ENCODE results near the gene ZNF398. TPM values are rescaled to one million over a fixed set of nuclear protein-coding genes. Genes with fewer than 3 reads are reported as not detected.
A peak's percentile ranks its signal among the peaks of the same experiment; 100 is the strongest.

Gene ZNF398
- 10 to 100 TPM; 13.7 to 37.0 (median 28.1) TPM for total RNA-seq

- WGBS, 2 donors (ENCODE audit: low coverage in 1 of 2), result 0 to 1% methylated on average over 2 to 24 of the region's 79 CpGs
- DNase-seq, result peak; percentile 79
- peak within 1 kb of the TSS; percentile 63 to 94 (median 74) for H3K4me3 ChIP-seq
- H3K9me3 ChIP-seq, result no peaks in the 10 kb centered on the region
- TF ChIP-seq CTCF (IDR thresholded peaks at IDR 0.05) (peak; percentile 58 to 81 (median 66)), POLR2AphosphoS5 (IDR thresholded peaks at IDR 0.05) (peak in 2 of 3 donors; percentile 57), EP300 (IDR thresholded peaks at IDR 0.05; ENCODE audit: low read depth) (no peak), POLR2A (IDR thresholded peaks at IDR 0.05) (peak; percentile 11)
- H3K36me3 ChIP-seq, result no peaks in the 10 kb centered on the region
- intact Hi-C loops (cut with DNase I; ENCODE audit: low total_unique reads), result loop anchor here (2.0 kb wide), 1 partner anchor 20 kb away; the partner anchor contains the start of gene ZNF425
- H3K4me1 ChIP-seq, result peaks cover 0 to 23% (median 4%) of the 10 kb centered on the region in 4 donors
- in situ Hi-C loops (cut with MboI; ENCODE audit: low pct_ligation_motif_present in 1 of 4, low pct_unique_long_range_greater_than_20kb in 1 of 4, low sequenced_read_pairs in 3 of 4), result no loop called here
- no peaks in the 10 kb centered on the region for H3K27me3 ChIP-seq
- H3K27ac ChIP-seq, result peak within 1 kb of the TSS; percentile 92 to 94 (median 92)
Observed at GRCh38 chr7:149147072-149147751, at the start of gene ZNF398. Gene ZNF398 (plus strand): TSS chr7:149147453. CDS start chr7:149147743, 290 bp downstream.

- no peak for DNase-seq
- in situ Hi-C loops (cut with MboI; ENCODE audit: low pct_ligation_motif_present in 1 of 4, low pct_unique_long_range_greater_than_20kb in 1 of 4, low sequenced_read_pairs in 3 of 4) (loop anchor here in 1 of 4 donors (10.0 kb wide), 1 partner anchor 94 kb away; no protein-coding TSS in a partner anchor), intact Hi-C loops (cut with DNase I; ENCODE audit: low total_unique reads) (no loop called here)
- Histone ChIP-seq H3K27me3 (no peaks in the 10 kb centered on the region), H3K4me3 (no peak overlapping the region), H3K36me3 (no peaks in the 10 kb centered on the region), H3K4me1 (no peaks in the 10 kb centered on the region), H3K9me3 (no peaks in the 10 kb centered on the region), H3K27ac (no peak overlapping the region)
- no peak for TF ChIP-seq CTCF (IDR thresholded peaks at IDR 0.05)
- no peak for TF ChIP-seq EP300 (IDR thresholded peaks at IDR 0.05; ENCODE audit: low read depth)
- no peak for TF ChIP-seq POLR2AphosphoS5 (IDR thresholded peaks at IDR 0.05)
- TF ChIP-seq POLR2A (IDR thresholded peaks at IDR 0.05), result no peak
- WGBS, 2 donors (ENCODE audit: low coverage in 1 of 2), result 75 to 80% methylated on average over 1 to 6 of the region's 6 CpGs
Observed at GRCh38 chr7:149099058-149099457, 48.2 kb upstream of the ZNF398 start.

- no peak overlapping the region for H3K4me3 ChIP-seq
- no peaks in the 10 kb centered on the region for H3K36me3 ChIP-seq
- H3K27me3 ChIP-seq, result no peaks in the 10 kb centered on the region
- H3K4me1 ChIP-seq, result no peaks in the 10 kb centered on the region
- in situ Hi-C loops (cut with MboI; ENCODE audit: low pct_ligation_motif_present in 1 of 4, low pct_unique_long_range_greater_than_20kb in 1 of 4, low sequenced_read_pairs in 3 of 4) (no loop called here), intact Hi-C loops (cut with DNase I; ENCODE audit: low total_unique reads) (no loop called here)
- WGBS, 2 donors (ENCODE audit: low coverage in 1 of 2), result 80 to 83% methylated on average over 1 to 2 of the region's 2 CpGs
- no peak for DNase-seq
- no peaks in the 10 kb centered on the region for H3K9me3 ChIP-seq
- TF ChIP-seq CTCF (IDR thresholded peaks at IDR 0.05) (no peak), POLR2AphosphoS5 (IDR thresholded peaks at IDR 0.05) (no peak), POLR2A (IDR thresholded peaks at IDR 0.05) (no peak), EP300 (IDR thresholded peaks at IDR 0.05; ENCODE audit: low read depth) (no peak)
- no peak overlapping the region for H3K27ac ChIP-seq
Observed at GRCh38 chr7:149100821-149101220, 46.4 kb upstream of the ZNF398 start.

- no peak for TF ChIP-seq POLR2AphosphoS5 (IDR thresholded peaks at IDR 0.05)
- no peak for TF ChIP-seq CTCF (IDR thresholded peaks at IDR 0.05)
- no peak for TF ChIP-seq POLR2A (IDR thresholded peaks at IDR 0.05)
- no peak for TF ChIP-seq EP300 (IDR thresholded peaks at IDR 0.05; ENCODE audit: low read depth)
- no peaks in the 10 kb centered on the region for H3K36me3 ChIP-seq
- H3K4me3 ChIP-seq, result no peak overlapping the region
- no peaks in the 10 kb centered on the region for H3K9me3 ChIP-seq
- H3K27me3 ChIP-seq, result no peaks in the 10 kb centered on the region
- H3K4me1 ChIP-seq, result no peaks in the 10 kb centered on the region
- WGBS, 2 donors (ENCODE audit: low coverage in 1 of 2), result 60 to 64% methylated on average over 1 of the region's 1 CpG
- DNase-seq, result no peak
- in situ Hi-C loops (cut with MboI; ENCODE audit: low pct_ligation_motif_present in 1 of 4, low pct_unique_long_range_greater_than_20kb in 1 of 4, low sequenced_read_pairs in 3 of 4), result no loop called here
- intact Hi-C loops (cut with DNase I; ENCODE audit: low total_unique reads), result no loop called here
- no peak overlapping the region for H3K27ac ChIP-seq
Observed at GRCh38 chr7:149102666-149103065, 44.6 kb upstream of the ZNF398 start.

Data from transverse colon (tissue), 4 donors.